GM20431 (cell line): ENCODE results near the gene CPEB1.

Source experiments
- in situ Hi-C: fragments of 300-500 bp; cut with MseI, MboI; formaldehyde crosslinking; loops from one replicate; pipeline ENCODE4 v1.15.0; 2020; ENCODE audit warnings: low sequenced_read_pairs; ENCODE audit not compliant: unreplicated experiment

The CPEB1 gene

DNA sequence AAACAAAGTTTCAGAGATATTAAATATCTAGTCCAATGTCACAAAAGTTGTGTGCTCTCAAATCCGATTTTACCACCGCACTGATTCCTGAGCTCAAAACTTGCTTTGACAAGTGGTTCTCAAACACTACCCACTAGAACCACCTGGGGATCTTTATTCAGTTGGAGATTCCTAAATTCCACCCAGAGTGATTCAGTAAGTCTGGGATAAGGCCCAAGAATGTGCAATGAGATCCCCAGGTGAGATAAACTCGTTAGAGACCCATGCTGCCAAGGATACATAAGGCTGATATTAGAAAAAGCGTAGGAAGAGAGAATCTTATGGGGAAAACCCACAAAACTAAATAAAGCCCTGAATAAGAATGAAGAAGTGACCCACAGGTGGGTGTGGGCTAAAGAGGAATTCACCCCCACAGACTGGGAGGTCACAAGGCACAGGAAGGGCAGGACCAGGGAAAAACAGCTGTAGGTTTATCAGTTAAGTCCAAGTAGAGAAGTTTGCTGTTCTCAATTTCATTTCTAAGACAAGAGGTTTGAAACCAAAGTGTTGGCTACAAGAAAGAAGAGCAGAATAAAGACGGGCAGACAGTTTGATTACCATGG lies 95.4 kb downstream of the CPEB1 start:
- in situ Hi-C loops: no loop called here

DNA sequence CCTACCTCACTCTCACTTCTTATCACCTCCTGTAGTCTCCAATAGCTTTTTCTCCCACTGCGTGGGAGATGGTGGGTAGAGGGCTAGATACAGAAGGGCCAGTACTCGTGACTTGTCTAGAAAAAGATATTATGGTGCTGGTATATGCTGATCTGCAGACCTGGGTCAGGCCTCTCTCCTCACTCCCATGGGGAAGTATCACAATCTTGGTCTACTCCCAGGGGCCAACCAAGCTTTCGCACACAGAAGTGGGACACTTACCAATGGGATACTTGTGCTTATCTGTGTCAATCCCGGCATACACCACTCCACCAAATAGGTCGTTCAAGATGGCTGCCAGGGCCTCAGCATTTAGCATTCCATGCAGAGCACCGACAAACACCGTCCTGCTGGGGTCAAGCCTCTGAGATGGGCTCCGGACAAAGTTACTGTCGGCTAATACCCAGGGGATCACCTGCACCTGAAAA lies 97.9 kb downstream of the CPEB1 start:
- in situ Hi-C loops: loop anchor here (25.0 kb wide), 1 partner anchor 438 kb away; the partner anchor contains the start of gene RAMAC

DNA sequence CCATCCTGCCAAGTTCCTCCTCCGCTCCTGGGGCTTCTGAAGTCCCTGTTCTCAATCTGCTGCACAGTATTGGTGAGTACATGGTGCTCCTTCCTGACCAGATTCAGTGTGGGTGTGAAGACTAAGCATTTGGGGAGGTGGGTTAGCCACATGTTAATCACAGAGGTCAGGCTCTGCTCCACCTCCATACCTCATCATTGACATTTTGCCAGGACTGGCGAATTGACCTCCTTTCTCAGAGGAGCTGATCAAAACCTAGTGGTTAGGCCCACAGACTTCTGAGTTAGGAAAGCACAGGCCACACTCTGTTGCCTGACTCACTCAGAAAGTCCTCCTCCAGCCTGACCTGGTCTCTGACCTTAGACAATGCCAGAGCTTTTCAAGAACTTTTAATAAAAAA lies 98.5 kb downstream of the CPEB1 start:
- in situ Hi-C loops: loop anchor here (25.0 kb wide), 1 partner anchor 439 kb away; the partner anchor contains the start of gene RAMAC

DNA sequence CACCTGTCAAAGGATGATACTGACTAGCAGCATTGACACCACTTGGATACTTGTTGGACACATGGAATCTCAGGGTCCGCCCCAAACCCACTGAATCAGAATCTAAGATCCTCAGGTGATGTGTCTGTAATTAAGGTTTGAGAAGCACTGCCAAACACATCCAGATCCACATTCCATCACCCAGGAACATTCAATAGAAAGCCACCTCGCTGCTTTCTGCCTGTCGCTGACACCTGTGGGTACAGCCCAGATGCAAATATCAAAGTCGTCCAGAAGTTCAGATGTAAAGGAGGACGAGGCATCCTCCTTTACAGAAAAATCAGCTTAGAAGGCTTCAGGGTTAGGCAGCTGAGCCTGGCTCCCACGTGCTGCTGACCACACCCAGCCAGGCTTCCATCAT lies 101.7 kb downstream of the CPEB1 start:
- in situ Hi-C loops: loop anchor here (25.0 kb wide), 1 partner anchor 442 kb away; the partner anchor contains the start of gene RAMAC

DNA sequence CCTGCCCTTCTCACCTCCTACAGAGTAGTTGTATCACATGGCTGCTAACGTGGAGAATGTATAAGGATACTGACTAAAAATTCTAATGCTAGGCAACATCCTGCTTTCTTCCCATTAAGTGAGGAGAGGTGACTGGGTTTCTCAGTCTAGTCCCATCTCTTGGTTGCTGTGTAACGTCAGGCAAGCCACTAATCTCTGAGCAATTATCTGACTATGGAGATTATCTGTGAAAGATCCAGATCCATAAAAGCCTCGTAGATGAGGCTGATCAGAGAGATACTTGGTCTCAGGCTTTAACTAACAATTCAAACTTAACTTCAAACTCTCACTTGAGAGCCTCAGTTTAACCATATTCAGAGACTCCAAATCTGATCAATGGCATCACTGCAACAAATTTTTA lies 102.2 kb downstream of the CPEB1 start:
- in situ Hi-C loops: loop anchor here (25.0 kb wide), 1 partner anchor 442 kb away; the partner anchor contains the start of gene RAMAC

DNA sequence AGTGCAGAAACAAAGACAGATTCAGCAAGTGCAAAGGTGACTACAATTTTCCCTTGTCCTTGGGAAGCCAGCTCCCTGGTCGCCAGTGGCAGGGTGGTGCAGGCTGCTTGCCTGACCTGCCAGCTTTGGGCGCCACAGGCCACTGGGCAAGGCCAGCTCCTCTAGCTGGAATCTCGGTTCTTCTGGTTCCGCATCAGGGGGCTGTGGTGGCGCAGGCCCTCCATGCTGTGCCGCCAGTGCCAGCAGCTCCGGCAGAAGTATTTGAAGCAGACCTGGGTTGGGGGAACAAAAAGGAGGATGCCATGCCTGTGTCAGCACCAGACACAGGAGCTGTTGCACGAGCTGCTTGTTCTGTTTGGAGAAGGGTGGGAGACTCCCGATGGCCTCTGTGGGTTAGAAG lies 102.7 kb downstream of the CPEB1 start:
- in situ Hi-C loops: loop anchor here (25.0 kb wide), 1 partner anchor 443 kb away; the partner anchor contains the start of gene RAMAC

DNA sequence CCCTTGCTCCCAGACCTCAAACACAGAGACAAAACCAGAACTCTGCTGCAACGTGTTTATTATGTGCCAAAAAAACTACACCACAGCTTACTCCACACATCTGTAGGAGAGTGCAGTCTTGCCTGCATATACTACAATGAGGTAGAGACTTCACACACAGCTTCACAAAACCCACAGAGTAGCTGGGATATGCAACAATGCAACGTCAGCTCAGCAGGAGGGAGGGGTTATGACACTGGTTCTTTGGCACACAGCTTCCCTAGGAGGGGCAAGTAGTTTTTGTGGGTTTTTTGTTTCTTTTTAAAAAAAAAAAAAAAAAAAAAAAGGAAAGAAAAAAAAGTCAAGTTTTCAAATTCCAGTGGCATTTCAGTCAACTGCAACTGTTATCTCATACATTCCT lies 104.0 kb downstream of the CPEB1 start:
- in situ Hi-C loops: loop anchor here (25.0 kb wide), 1 partner anchor 444 kb away; the partner anchor contains the start of gene RAMAC

DNA sequence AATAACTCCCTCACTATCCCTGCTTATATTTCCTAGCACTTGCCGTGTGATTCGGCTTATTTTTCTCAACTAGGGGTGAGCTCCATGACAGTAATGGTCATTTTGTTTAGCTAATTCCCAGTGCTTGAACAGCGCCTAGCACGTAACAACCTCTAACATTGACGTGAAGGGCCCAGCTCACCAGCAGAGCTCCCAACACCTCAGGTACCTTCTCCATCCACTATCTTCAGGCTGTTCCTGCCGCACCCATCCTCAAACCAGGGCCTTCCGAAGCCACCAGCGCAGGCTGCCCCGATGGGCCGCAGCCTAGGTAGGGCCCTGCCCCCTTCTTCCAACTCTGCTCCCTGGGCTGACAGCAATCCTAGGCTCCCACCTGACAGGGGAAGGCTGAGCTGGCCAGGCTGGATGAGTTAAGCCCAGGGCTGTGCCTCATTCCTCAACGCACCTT lies 106.2 kb downstream of the CPEB1 start:
- in situ Hi-C loops: loop anchor here (25.0 kb wide), 1 partner anchor 446 kb away; the partner anchor contains the start of gene RAMAC

DNA sequence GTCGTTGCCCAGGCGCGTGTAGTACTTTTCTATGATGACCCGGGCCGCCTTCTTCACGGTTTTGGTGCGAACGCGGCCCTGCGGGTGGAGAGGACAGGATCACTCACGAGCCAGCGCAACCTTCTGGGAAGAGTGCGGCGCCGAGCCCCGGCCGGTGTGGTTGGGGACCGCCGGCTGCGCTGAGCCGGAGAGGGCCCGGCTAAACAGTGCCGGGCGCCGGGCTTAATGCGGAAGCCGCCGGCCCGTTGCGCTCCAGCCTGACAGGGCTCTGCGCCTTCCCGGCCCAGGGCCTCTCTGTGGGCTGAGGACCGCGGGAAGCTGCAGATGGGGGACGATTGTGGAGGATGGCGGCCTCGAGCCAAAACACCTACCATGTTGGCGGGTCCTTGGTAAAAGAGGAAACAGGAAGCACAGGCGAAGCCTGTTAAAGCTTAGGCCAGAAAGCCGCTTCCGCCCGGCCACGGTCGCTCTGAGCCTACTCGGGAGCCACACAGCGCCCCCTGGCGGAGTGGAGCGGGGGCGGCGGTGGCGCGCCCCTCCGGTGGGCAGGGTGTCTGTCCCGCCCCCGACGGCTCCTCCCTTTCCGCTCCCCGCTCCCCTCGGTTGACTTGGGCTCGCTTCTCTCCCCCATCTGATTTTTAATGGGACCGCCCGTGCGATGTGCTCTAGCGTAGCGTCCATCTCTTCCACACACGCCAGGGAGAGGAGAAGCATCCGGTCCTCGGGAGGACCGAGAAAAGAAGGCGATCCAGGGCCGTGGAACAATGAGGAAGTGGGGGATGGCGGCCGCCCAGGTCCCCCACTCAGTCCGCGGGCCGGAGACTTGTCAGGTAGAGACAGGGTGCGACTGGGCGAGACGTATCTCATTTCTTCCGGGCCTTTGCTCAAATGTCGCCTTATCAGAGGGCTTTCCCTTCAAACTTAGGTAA lies 106.8 kb downstream of the CPEB1 start, which contains the start of gene RPS17:
TSS of gene RPS17 (minus strand) at position 403 of the 929 bp plus-strand sequence. CDS start at position 374, 29 bp downstream.
- in situ Hi-C loops: loop anchor here (25.0 kb wide), 1 partner anchor 447 kb away; the partner anchor contains the start of gene RAMAC

DNA sequence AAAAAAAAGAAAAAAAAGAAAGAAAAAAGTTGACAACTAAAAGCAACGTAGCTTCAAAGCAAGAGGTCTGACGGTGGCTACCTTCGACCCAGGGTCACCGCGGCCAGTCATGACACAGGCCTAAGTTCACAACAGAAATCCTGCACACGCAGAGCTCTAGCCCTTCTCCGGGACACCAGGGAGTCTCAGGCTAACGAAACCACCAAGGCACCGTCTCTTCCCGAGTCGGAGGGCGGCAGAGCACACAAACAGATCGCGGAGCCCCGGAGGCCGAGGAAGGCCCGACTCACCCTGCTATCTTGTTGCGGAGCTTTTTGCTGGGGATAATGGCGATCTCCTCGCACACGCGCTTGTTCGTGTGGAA lies 107.5 kb downstream of the CPEB1 start:
- in situ Hi-C loops: loop anchor here (25.0 kb wide), 1 partner anchor 448 kb away; the partner anchor contains the start of gene RAMAC

DNA sequence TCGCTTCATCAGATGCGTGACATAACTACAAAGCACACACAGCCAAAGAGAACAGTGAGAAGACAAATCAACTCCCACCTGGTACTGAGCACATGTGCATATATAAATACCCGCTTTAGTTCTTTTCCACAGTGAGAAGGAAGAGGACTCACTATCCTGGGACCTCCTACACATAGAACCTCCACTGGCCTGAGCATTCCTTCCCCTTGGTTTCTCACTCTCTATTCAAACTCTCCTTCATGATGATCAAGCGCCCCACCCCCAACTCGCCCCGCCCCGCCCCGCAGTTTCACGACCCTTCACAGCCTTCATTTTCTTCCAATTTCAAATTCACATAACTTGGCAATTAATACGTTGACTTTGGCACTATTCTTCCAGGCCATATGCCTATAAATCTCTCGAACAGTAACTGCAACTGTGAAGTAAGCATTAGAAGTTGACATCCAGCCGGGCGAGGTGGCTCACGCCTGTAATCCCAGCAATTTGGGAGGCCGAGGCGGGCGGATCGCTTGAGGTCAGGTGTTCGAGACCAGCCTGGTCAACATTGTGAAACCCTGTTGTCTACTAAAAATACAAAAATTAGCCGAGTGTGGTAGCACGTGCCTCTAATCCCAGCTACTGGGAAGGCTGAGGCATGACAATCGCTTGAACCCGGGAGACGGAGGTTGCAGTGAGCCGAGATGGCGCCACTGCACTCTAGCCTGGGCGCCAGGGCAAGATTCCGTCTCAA lies 108.0 kb downstream of the CPEB1 start:
- in situ Hi-C loops: loop anchor here (25.0 kb wide), 1 partner anchor 448 kb away; the partner anchor contains the start of gene RAMAC

DNA sequence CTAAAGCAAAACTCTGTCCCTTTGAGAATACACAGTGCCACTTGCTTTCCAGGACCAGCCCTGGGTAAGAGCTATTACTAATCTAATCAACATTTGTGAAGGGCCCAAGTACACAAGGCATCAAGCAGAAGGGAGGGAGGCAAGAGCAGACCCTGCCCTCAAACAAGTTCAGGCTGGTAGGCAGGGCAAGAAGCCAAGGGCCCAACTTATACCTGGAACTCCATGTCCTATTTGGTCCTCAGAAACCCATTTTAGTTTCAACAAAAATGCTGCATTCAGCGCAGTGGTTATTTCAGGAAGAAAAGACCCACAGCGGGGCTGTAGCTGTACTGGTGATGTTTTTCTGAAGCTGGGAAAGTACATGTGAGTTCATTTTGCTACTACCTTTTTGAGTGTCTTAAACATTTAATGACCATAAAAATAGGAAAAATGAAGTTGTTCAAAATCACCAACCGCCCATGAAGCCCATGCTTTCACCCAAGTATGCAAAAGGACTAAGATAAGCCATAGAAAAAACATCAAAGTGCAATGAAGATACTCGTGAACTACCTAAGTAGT lies 109.7 kb downstream of the CPEB1 start:
- in situ Hi-C loops: loop anchor here (25.0 kb wide), 1 partner anchor 450 kb away; the partner anchor contains the start of gene RAMAC

DNA sequence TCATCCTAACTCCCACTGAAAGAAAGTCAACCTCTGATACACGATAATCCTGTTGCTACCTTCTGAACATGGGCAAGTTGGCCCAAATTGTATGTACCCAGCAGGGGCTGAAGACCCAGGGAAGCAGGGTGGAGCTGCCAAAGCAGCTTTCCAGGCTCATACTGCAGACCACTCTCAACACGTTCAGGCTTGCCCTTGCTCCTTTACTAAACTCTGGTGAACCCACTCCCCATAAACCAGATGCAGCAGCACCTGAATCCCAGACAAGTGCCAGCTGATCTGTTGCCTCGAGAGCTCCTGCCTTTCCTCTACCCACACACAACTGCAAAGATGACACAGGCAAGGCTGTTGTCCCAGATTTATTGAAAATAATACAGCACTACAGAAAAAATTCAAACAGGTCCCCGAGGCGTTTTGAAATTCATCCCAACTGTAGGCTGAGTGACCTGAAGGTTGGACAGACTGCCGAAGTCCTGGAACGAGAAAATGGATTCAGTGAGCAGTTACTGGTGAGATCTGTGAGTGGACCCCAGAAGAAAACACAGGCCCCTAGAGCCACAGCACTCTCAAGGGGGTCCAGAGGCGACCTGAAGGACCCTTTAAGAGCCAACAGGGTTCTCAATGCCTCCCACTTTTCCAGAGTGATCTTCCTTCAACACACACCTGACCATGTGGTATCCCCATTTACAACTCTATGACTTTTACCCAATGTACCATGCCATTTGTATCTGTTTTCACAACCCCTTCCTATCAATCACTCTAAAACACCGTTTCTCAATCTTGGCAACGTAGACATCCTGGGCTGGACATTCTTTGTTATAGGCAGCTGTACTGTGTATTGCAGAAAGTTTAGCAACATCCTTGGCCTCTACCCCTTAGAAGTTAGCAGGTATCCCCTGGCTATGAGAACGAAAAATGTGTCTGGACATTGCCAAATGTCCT lies 110.5 kb downstream of the CPEB1 start:
- in situ Hi-C loops: loop anchor here (25.0 kb wide), 1 partner anchor 451 kb away; the partner anchor contains the start of gene RAMAC

DNA sequence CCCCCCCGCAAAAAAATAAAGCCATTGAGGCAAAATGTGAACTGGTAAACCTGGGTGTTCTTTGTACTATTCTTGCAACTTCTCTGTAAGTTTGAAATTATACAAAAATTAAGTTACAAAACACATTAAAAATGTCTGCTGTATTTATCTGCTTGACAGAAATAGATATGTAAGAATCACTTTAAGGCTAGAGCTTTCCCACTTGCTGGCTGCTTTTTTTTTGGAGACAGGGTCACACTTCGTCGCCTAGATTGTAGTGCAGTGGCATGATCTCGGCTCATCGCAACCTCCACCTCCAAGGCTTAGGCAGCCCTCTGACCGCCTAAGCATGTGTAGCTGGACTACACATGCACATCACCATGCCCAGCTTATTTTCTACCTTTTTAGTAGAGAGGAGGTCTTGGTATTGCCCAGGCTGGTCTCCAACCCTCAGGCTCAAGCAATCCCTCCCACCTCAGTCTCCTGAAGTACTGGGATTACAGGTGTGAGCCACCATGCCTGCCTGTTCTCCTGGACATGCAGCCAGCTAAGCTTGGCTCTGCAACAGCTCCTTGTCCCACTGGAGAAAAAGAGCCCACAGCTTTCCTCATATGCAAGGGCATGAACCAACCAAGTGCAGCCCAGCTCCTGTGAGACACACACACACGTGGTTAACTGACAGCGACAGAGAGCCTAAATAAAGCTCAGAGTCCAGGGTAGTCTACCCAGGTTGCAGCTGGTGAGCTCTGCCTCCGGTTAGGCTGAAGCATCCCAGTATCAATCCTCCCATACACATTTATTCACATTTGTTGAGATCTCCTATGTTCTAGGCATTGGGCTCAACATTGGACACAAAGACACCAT lies 111.4 kb downstream of the CPEB1 start:
- in situ Hi-C loops: loop anchor here (25.0 kb wide), 1 partner anchor 452 kb away; the partner anchor contains the start of gene RAMAC

DNA sequence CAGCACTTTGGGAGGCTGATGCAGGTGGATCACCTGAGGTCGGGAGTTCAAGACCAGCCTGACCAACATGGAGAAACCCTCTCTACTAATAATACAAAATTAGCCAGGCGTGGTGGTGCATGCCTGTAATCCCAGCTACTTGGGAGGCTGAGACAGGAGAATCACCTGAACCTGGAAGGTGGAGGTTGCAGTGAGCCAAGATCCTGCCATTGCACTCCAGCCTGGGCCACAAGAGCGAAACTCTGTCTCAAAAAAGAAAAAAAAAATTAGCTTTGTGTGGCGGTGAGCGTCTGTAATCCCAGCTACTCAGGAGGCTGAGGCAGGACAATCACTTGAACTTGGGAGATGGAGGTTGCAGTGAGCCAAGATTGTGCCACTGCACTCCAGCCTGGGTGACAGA lies 112.0 kb downstream of the CPEB1 start:
- in situ Hi-C loops: loop anchor here (25.0 kb wide), 1 partner anchor 452 kb away; the partner anchor contains the start of gene RAMAC

DNA sequence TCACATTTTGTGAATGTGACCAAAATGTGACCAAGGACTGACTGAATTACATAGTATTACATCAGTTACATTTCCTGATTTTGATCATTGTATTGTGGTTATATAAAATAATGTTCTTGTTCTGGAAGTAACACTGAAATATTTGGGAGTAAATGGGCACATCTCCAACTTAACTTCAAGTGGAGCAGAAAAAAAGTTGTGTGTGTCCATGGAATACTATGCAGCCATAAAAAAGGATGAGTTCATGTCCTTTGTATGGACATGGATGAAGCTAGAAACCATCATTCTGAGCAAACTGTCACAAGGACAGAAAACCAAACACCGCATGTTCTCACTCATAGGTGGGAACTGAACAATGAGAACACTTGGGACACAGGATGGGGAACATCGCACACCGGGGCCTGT lies 112.7 kb downstream of the CPEB1 start:
- in situ Hi-C loops: loop anchor here (25.0 kb wide), 1 partner anchor 453 kb away; the partner anchor contains the start of gene RAMAC

DNA sequence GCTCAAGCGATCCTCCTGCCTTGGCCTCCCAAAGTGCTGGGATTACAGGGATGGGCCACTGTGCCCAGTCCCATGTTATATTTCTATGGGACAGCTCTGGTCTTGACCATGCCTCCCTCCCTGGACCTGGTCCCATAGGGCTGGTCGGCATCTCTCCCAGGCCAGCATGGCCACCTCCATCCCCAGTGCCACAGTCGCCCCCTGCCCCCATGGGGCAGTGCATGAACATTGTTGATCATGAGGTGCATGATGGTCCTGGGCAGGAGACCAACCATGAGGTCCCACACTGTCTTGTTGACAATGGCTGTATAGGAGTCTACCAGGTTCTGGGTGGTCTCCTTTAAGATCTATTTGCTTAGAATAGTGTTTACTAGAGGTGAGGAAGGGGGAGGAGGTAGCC lies 113.4 kb downstream of the CPEB1 start:
- in situ Hi-C loops: loop anchor here (25.0 kb wide), 1 partner anchor 454 kb away; the partner anchor contains the start of gene RAMAC
